Sigmoid colon (tissue), 4 donors: Measurements from ENCODE around the gene CYP1A1.

Experiments
- CTCF ChIP-seq, 4 experiments: fragments of 450-650 bp in 3 of 4; fragments of 200-600 bp in 1 of 4; IDR thresholded peaks; one replicate each; pipeline ENCODE4 v1.5.1; 2016 to 2019; ENCODE audit warnings: antibody characterized with exemption in 4 of 4, mild to moderate bottlenecking in 3 of 4, moderate library complexity in 2 of 4
- POLR2A ChIP-seq, 2 donors: fragments of 450-650 bp; IDR thresholded peaks; one replicate each; pipeline ENCODE4 v1.6.1; 2016; ENCODE audit warnings: antibody characterized with exemption in 2 of 2, mild to moderate bottlenecking in 2 of 2, moderate library complexity in 2 of 2
- POLR2AphosphoS5 ChIP-seq, 4 donors: sonication (generic); formaldehyde crosslinking; IDR thresholded peaks; one replicate each; pipeline ENCODE4 v1.6.1; 2017; ENCODE audit warnings: antibody characterized with exemption in 4 of 4

GRCh38 chr15:74696398-74696729, 29.0 kb downstream of the CYP1A1 start:
- no peak for TF ChIP-seq CTCF (IDR thresholded peaks at IDR 0.05)
- no peak for TF ChIP-seq POLR2A (IDR thresholded peaks at IDR 0.05)
- no peak for TF ChIP-seq POLR2AphosphoS5 (IDR thresholded peaks at IDR 0.05)
